ENCODE measurements around the gene GUCY1B1.

GUCY1B1 gene

GRCh38 chr4:155799116-155799793, 40.4 kb downstream of the GUCY1B1 start:
- Histone ChIP-seq H3K27me3 (ENCODE audit: insufficient read depth, low read length, poor library complexity) (no peaks in the 10 kb centered on the region), H2AFZ (ENCODE audit: low read depth, low read length) (no peak overlapping the region), H3K79me2 (ENCODE audit: insufficient read depth, low read length) (no peaks in the 10 kb centered on the region), H3K27ac (ENCODE audit: low read length) (no peak overlapping the region), H3K36me3 (ENCODE audit: insufficient read depth, low read length) (peaks cover 72% of the 10 kb centered on the region), H3K4me2 (ENCODE audit: insufficient read depth, low read length) (no peak overlapping the region), H3K4me1 (ENCODE audit: insufficient read depth, low read length) (no peaks in the 10 kb centered on the region), H3K9ac (ENCODE audit: low read depth, low read length) (no peak overlapping the region), H4K20me1 (ENCODE audit: insufficient read depth, low read length) (no peaks in the 10 kb centered on the region), H3K4me3 (ENCODE audit: low read depth in 1 of 2, low read length in 2 of 2) (no peak overlapping the region), H3K9me3 (ENCODE audit: insufficient read depth, low read length, severe bottlenecking) (no peaks in the 10 kb centered on the region)
- ATAC-seq (ENCODE audit: insufficient read depth, low read depth) (no peak), DNase-seq (no peak)
- TF ChIP-seq EZH2 (IDR thresholded peaks at IDR 0.05; ENCODE audit: borderline replicate concordance, low read depth, low read length, severe bottlenecking): no peak
- TF ChIP-seq CTCF (IDR thresholded peaks at IDR 0.05; ENCODE audit: borderline replicate concordance, extremely low read depth, low read length, poor library complexity, severe bottlenecking): no peak

- no peak overlapping the region for H3K27ac ChIP-seq (ENCODE audit: low read length)
- no peaks in the 10 kb centered on the region for H3K9me3 ChIP-seq (ENCODE audit: insufficient read depth, low read length, severe bottlenecking)
- H3K9ac ChIP-seq (ENCODE audit: low read depth, low read length): no peak overlapping the region
- H3K27me3 ChIP-seq (ENCODE audit: insufficient read depth, low read length, poor library complexity): no peaks in the 10 kb centered on the region
- ATAC-seq (ENCODE audit: insufficient read depth, low read depth) (no peak), DNase-seq (no peak)
- TF ChIP-seq EZH2 (IDR thresholded peaks at IDR 0.05; ENCODE audit: borderline replicate concordance, low read depth, low read length, severe bottlenecking): no peak
- no peak for TF ChIP-seq CTCF (IDR thresholded peaks at IDR 0.05; ENCODE audit: borderline replicate concordance, extremely low read depth, low read length, poor library complexity, severe bottlenecking)
- no peak overlapping the region for H2AFZ ChIP-seq (ENCODE audit: low read depth, low read length)
- no peaks in the 10 kb centered on the region for H4K20me1 ChIP-seq (ENCODE audit: insufficient read depth, low read length)
- no peaks in the 10 kb centered on the region for H3K79me2 ChIP-seq (ENCODE audit: insufficient read depth, low read length)
- H3K4me1 ChIP-seq (ENCODE audit: insufficient read depth, low read length): no peaks in the 10 kb centered on the region
- peaks cover 71% of the 10 kb centered on the region for H3K36me3 ChIP-seq (ENCODE audit: insufficient read depth, low read length)
- no peak overlapping the region for H3K4me3 ChIP-seq (ENCODE audit: low read depth in 1 of 2, low read length in 2 of 2)
- no peak overlapping the region for H3K4me2 ChIP-seq (ENCODE audit: insufficient read depth, low read length)
Observed at GRCh38 chr4:155799794-155800123, 40.9 kb downstream of the GUCY1B1 start.

GRCh38 chr4:155800685-155801343, 42.0 kb downstream of the GUCY1B1 start:
- H3K36me3 ChIP-seq (ENCODE audit: insufficient read depth, low read length): peaks cover 73% of the 10 kb centered on the region
- H3K27me3 ChIP-seq (ENCODE audit: insufficient read depth, low read length, poor library complexity): no peaks in the 10 kb centered on the region
- ATAC-seq (ENCODE audit: insufficient read depth, low read depth): no peak
- H2AFZ ChIP-seq (ENCODE audit: low read depth, low read length): no peak overlapping the region
- no peak overlapping the region for H3K27ac ChIP-seq (ENCODE audit: low read length)
- H3K4me2 ChIP-seq (ENCODE audit: insufficient read depth, low read length): no peak overlapping the region
- H4K20me1 ChIP-seq (ENCODE audit: insufficient read depth, low read length): no peaks in the 10 kb centered on the region
- H3K9ac ChIP-seq (ENCODE audit: low read depth, low read length): no peak overlapping the region
- no peak overlapping the region for H3K4me3 ChIP-seq (ENCODE audit: low read depth in 1 of 2, low read length in 2 of 2)
- no peaks in the 10 kb centered on the region for H3K4me1 ChIP-seq (ENCODE audit: insufficient read depth, low read length)
- TF ChIP-seq CTCF (IDR thresholded peaks at IDR 0.05; ENCODE audit: borderline replicate concordance, extremely low read depth, low read length, poor library complexity, severe bottlenecking) (no peak), EZH2 (IDR thresholded peaks at IDR 0.05; ENCODE audit: borderline replicate concordance, low read depth, low read length, severe bottlenecking) (no peak)
- DNase-seq: no peak
- H3K9me3 ChIP-seq (ENCODE audit: insufficient read depth, low read length, severe bottlenecking): no peaks in the 10 kb centered on the region
- no peaks in the 10 kb centered on the region for H3K79me2 ChIP-seq (ENCODE audit: insufficient read depth, low read length)
